Loucy (cell line): ENCODE data around the gene SLC31A1.

Experiments used
- CTCF ChIP-seq: fragments of 200-600 bp; sonication (generic); conservative IDR thresholded peaks from 2 replicates; pipeline ENCODE4 v1.5.1; 2014; ENCODE audit warnings: mild to moderate bottlenecking, antibody characterized with exemption, low read length
- EZH2phosphoT487 ChIP-seq: fragments of 200-600 bp; IDR thresholded peaks from 2 replicates; pipeline ENCODE4 v1.6.1; 2018; ENCODE audit warnings: antibody characterized with exemption, mild to moderate bottlenecking, moderate library complexity, borderline replicate concordance

GRCh38 chr9:113267911-113268566 is 46.7 kb downstream of the SLC31A1 start:
- TF ChIP-seq CTCF = no peak
- TF ChIP-seq EZH2phosphoT487 = no peak
